ENCODE measurements around the gene UBXN4.
"Not testable (repeated sequence)": the region's sequence is repeated elsewhere in the genome, so short reads cannot be mapped to it uniquely, and the experiment has no call there.

The UBXN4 gene

DNA sequence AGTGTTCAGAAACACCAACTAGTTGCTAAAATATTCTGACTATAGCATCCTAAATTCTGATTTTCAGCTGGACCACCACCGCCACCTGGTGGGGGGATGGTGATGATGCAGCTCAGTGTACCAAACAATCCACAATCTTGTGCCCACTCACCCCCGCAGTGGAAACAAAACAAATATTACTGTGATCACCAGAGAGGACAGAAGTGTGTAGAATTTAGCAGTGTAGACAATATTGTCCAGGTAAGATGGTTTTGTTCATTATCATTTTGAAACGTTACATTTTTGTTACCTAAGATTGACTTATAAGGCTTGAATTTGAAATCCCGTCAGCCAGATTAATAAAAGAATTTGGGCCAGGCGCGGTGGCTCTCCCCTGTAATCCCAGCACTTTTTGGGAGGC, 31.7 kb upstream of the UBXN4 start:
- no peak for DNase-seq (ENCODE audit: low read depth)

GRCh38 chr2:135715086-135715485, 26.6 kb upstream of the UBXN4 start:
- DNase-seq (ENCODE audit: low read depth); H3K4me3 ChIP-seq (ENCODE audit: low read length): not testable (repeated sequence)

More for the DNA sequence above, 31.7 kb upstream of the UBXN4 start:
- H3K4me3 ChIP-seq (ENCODE audit: low read length): no peak overlapping the region
- TF ChIP-seq, protein P1, sequence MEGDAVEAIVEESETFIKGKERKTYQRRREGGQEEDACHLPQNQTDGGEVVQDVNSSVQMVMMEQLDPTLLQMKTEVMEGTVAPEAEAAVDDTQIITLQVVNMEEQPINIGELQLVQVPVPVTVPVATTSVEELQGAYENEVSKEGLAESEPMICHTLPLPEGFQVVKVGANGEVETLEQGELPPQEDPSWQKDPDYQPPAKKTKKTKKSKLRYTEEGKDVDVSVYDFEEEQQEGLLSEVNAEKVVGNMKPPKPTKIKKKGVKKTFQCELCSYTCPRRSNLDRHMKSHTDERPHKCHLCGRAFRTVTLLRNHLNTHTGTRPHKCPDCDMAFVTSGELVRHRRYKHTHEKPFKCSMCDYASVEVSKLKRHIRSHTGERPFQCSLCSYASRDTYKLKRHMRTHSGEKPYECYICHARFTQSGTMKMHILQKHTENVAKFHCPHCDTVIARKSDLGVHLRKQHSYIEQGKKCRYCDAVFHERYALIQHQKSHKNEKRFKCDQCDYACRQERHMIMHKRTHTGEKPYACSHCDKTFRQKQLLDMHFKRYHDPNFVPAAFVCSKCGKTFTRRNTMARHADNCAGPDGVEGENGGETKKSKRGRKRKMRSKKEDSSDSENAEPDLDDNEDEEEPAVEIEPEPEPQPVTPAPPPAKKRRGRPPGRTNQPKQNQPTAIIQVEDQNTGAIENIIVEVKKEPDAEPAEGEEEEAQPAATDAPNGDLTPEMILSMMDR (conservative IDR thresholded peaks at IDR 0.05; ENCODE audit: low read depth, low read length): peak; percentile 94

DNA sequence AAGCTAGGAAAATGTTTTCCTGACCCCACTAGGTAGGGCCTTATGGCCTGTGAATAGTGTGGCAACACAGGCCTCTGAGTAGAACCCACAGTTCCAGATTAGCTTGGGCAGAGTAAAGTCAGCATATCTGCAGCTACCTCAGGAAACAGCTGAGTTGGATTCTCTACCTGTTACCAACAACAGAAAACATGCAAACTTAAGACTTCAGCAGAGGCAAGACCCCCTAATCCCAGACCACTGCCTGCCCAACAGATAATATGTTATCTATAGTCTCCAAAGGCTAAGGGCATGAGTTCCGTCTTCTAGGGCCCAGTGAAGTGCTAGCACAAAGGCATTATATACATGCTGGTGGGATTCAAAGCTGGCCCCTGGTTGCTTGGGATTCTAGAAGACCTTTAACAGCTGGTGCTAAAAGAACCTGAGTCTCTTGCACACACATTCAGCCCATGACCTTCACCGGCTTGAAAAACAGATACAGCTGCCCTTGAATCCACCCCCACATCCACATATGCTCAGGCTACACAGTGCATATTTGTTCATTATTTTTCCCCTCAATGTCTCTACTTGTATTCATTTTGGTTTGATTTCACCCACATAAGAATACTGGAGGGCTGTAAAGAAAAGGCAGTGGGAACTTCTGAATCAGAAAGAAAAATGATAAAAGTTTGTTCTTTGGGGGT, 13.5 kb upstream of the UBXN4 start:
- DNase-seq (ENCODE audit: low read depth): no peak
- TF ChIP-seq, protein P1 (conservative IDR thresholded peaks at IDR 0.05; ENCODE audit: low read depth, low read length): no peak
- H3K4me3 ChIP-seq (ENCODE audit: low read length): no peak overlapping the region

DNA sequence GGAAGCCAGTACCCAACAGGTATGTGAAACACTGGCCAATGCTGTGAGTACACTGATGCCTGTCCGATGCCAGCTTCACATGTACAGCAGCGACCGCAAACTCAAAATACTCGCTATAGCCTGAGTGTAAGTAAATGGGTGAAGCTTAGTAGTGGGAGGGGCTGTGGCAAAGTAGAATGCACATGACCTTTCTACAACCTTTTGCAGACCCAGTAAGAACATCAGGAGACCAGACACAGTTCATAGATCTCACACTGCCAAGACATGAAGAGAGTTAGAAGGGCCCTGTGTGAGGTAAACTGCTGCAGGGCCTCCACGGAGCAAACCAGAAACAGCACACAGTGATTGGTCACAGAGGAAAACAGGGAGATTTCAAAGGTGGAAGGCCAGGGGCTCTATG, 9.1 kb upstream of the UBXN4 start:
- TF ChIP-seq, protein P1 (conservative IDR thresholded peaks at IDR 0.05; ENCODE audit: low read depth, low read length): no peak
- no peak overlapping the region for H3K4me3 ChIP-seq (ENCODE audit: low read length)
- DNase-seq (ENCODE audit: low read depth): no peak

GRCh38 chr2:135733045-135733444, 8.6 kb upstream of the UBXN4 start:
- TF ChIP-seq, protein P1 (conservative IDR thresholded peaks at IDR 0.05; ENCODE audit: low read depth, low read length): no peak
- H3K4me3 ChIP-seq (ENCODE audit: low read length): no peak overlapping the region
- DNase-seq (ENCODE audit: low read depth): no peak

- TF ChIP-seq, protein P1 (conservative IDR thresholded peaks at IDR 0.05; ENCODE audit: low read depth, low read length): no peak
- no peak overlapping the region for H3K4me3 ChIP-seq (ENCODE audit: low read length)
- DNase-seq (ENCODE audit: low read depth): no peak
Observed at GRCh38 chr2:135736546-135736945, 5.1 kb upstream of the UBXN4 start.

DNA sequence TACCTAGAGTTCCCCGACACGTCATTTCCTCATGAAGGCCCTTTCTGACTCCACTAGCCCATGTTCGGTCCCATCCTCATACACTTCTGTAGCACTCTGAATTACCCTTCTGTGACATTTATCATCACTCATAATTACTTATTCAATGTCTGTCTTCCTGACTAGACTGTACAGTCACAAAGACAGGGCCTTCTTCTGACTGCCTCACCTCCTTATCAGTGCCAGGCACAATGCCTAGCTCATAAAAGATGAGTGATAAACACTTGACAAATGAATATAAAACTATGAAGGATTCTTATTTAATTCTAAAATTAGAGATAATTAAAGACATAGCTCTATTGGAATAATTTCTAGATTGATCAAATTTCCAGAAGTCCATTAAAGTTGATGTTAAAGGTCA, 1.4 kb upstream of the UBXN4 start:
- DNase-seq (ENCODE audit: low read depth): no peak
- no peak overlapping the region for H3K4me3 ChIP-seq (ENCODE audit: low read length)
- TF ChIP-seq, protein P1 (conservative IDR thresholded peaks at IDR 0.05; ENCODE audit: low read depth, low read length): no peak
